HepG2 (cell line): ENCODE data around the gene HPCAL4. TPM values are rescaled to one million over a fixed set of nuclear protein-coding genes. Genes with fewer than 3 reads are reported as not detected.

Experiments
- ASH2L ChIP-seq: fragments of 300-600, 200-600 bp; sonication (generic); IDR thresholded peaks from 2 replicates; pipeline ENCODE4 v1.7.0; 2017; ENCODE audit warnings: low read depth, mild to moderate bottlenecking, moderate library complexity, mixed read lengths, low read length; ENCODE audit not compliant: insufficient read length
- ATRX ChIP-seq: sonication (generic); formaldehyde crosslinking; IDR thresholded peaks from 2 replicates; pipeline ENCODE4 v1.4.0; 2020; ENCODE audit warnings: missing genetic modification reagents, borderline replicate concordance
- EED ChIP-seq: sonication (generic); formaldehyde crosslinking; IDR thresholded peaks from 2 replicates; pipeline ENCODE4 v1.5.0; 2020; ENCODE audit warnings: mild to moderate bottlenecking, missing genetic modification reagents
- GATAD1 ChIP-seq: IDR thresholded peaks from 2 replicates; pipeline ENCODE4 v1.6.1; 2016; ENCODE audit warnings: missing genetic modification reagents, missing compliant biosample characterization
- MED8 ChIP-seq: sonication (generic); formaldehyde crosslinking; IDR thresholded peaks from 2 replicates; pipeline ENCODE4 v1.8.1; 2023; ENCODE audit warnings: mild to moderate bottlenecking, missing genetic modification reagents; ENCODE audit not compliant: insufficient replicate concordance
- MIER3 ChIP-seq: IDR thresholded peaks from 2 replicates; pipeline ENCODE4 v1.6.1; 2016; ENCODE audit warnings: missing compliant biosample characterization, borderline replicate concordance
- MTA1 ChIP-seq: sonication (generic); formaldehyde crosslinking; IDR thresholded peaks from 2 replicates; pipeline ENCODE4 v1.4.0; 2020; ENCODE audit warnings: missing genetic modification reagents, mild to moderate bottlenecking, borderline replicate concordance
- MXD4 ChIP-seq: IDR thresholded peaks from 2 replicates; pipeline ENCODE4 v1.6.1; 2016; ENCODE audit warnings: mild to moderate bottlenecking, missing biosample characterization, missing genetic modification reagents
- PCBP1 ChIP-seq: fragments of 200-400 bp; formaldehyde crosslinking; IDR thresholded peaks from 2 replicates; pipeline ENCODE4 v1.6.1; 2017; ENCODE audit warnings: mild to moderate bottlenecking, low read depth, low read length, borderline replicate concordance
- POLR2AphosphoS5 ChIP-seq: IDR thresholded peaks from 2 replicates; pipeline ENCODE4 v1.6.1; 2012; ENCODE audit warnings: low read depth, low read length
- RARG ChIP-seq: sonication (generic); formaldehyde crosslinking; IDR thresholded peaks from 2 replicates; pipeline ENCODE4 v1.4.0; 2020; ENCODE audit warnings: low read depth, mild to moderate bottlenecking, missing genetic modification reagents
- SKI ChIP-seq: fragments of 450-650 bp; IDR thresholded peaks from one replicate; pipeline ENCODE4 v1.6.1; 2018; ENCODE audit warnings: mild to moderate bottlenecking; ENCODE audit not compliant: partially characterized antibody
- TBX2 ChIP-seq: sonication (generic); formaldehyde crosslinking; IDR thresholded peaks from 2 replicates; pipeline ENCODE4 v1.5.0; 2020; ENCODE audit warnings: missing genetic modification reagents, mild to moderate bottlenecking, borderline replicate concordance
- TGIF2 ChIP-seq: IDR thresholded peaks from 2 replicates; pipeline ENCODE4 v1.6.1; 2016; ENCODE audit warnings: control low read depth, missing compliant biosample characterization
- ZFP41 ChIP-seq: sonication (generic); formaldehyde crosslinking; IDR thresholded peaks from 2 replicates; pipeline ENCODE4 v1.4.0; 2020; ENCODE audit warnings: mild to moderate bottlenecking, missing genetic modification reagents, borderline replicate concordance
- ZFP82 ChIP-seq: sonication (generic); formaldehyde crosslinking; IDR thresholded peaks from 2 replicates; pipeline ENCODE4 v1.5.1; 2020; ENCODE audit warnings: mild to moderate bottlenecking, missing genetic modification reagents, borderline replicate concordance
- ZNF20 ChIP-seq: sonication (generic); formaldehyde crosslinking; IDR thresholded peaks from 2 replicates; pipeline ENCODE4 v1.4.0; 2020; ENCODE audit warnings: mild to moderate bottlenecking, moderate library complexity, missing genetic modification reagents
- ZNF619 ChIP-seq: sonication (generic); formaldehyde crosslinking; IDR thresholded peaks from 2 replicates; pipeline ENCODE4 v1.4.0; 2020; ENCODE audit warnings: mild to moderate bottlenecking, missing genetic modification reagents
- ZNF674 ChIP-seq: sonication (generic); formaldehyde crosslinking; IDR thresholded peaks from 2 replicates; pipeline ENCODE4 v1.5.0; 2020; ENCODE audit warnings: low read depth, mild to moderate bottlenecking, missing genetic modification reagents
- ZNF704 ChIP-seq: sonication (generic); formaldehyde crosslinking; IDR thresholded peaks from 2 replicates; pipeline ENCODE4 v1.8.1; 2023; ENCODE audit warnings: mild to moderate bottlenecking, inconsistent platforms, moderate library complexity, missing genetic modification reagents, borderline replicate concordance
- ZNF772 ChIP-seq: sonication (generic); formaldehyde crosslinking; IDR thresholded peaks from 2 replicates; pipeline ENCODE4 v1.5.0; 2020; ENCODE audit warnings: mild to moderate bottlenecking, missing genetic modification reagents
- ZNF790 ChIP-seq: sonication (generic); formaldehyde crosslinking; IDR thresholded peaks from 2 replicates; pipeline ENCODE4 v1.8.0; 2022; ENCODE audit warnings: missing genetic modification reagents, mild to moderate bottlenecking, borderline replicate concordance
- polyA plus RNA-seq, 8 experiments: library from polyadenylated mRNA; depleted of rRNA in 3 of 8; stranded (reverse) in 7 of 8; unstranded in 1 of 8; fragments of >200 nt; fragmentation: Illumina TruSeq in 4 of 8; extraction: Trizol in 4 of 8; gene quantifications; 2 replicates each; pipeline versions ENCODE4 v1.2.1 to v1.2.3, GENCODE V29; 2011 to 2016; ENCODE audit warnings: low read depth in 4 of 8, missing spikeins in 1 of 8, mixed read lengths in 1 of 8; ENCODE audit not compliant: insufficient read depth in 1 of 8
- total RNA-seq, 5 experiments: library from RNA; depleted of rRNA; stranded (reverse); fragments of >200 nt; fragmentation: Illumina TruSeq; extraction: Trizol; gene quantifications; 2 replicates each; pipeline ENCODE4 v1.2.3, GENCODE V29; 2016; ENCODE audit warnings: low read depth in 1 of 5
- TF ChIP-seq, protein P1 (sequence below): IDR thresholded peaks from 2 replicates; pipeline ENCODE4 v1.4.0; 2020; ENCODE audit warnings: mild to moderate bottlenecking, missing genetic modification reagents

The HPCAL4 gene
- total and polyA plus RNA-seq, 2 of the 13 experiments (the other 11 are each of a cell fraction or from before 2014, with no cell fraction given) = not detected

DNA sequence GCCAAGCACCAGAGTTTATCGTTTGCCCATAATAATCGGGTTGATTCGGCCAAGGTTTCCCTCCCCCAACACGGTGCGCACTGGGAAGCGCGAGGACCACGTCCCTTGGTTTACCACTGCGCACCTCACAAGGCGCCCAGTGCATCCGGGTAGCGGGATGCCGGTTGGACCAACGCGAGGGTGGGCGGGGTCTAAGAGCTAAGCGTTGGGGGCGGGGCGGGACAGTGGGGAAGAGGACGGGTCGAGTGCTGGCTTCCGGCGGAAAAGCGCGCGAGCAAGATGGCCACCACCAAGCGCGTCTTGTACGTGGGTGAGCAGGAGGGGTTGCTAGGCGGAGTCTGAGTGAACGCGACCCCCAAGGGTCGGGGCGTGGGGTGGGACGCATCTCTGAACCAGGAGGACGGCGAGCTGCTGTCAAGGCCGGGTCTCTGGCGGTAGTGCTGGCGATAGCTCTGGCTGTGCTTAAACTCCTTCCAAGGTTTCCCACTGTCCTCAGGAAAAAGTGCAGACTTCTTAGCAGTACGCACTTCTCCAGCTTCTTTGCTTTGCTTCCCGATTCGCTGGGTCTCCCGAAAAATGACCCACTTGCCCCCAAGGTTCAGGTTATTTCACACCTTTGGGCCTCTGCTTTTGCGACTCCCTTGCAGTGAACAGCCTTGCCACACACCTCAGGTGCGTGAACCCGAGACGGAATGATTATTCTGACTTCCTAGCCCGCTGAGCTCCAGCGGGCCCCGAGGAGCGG lies 47.6 kb upstream of the HPCAL4 start, which contains the start of gene PPIE (continued):
- TF ChIP-seq, protein P1, sequence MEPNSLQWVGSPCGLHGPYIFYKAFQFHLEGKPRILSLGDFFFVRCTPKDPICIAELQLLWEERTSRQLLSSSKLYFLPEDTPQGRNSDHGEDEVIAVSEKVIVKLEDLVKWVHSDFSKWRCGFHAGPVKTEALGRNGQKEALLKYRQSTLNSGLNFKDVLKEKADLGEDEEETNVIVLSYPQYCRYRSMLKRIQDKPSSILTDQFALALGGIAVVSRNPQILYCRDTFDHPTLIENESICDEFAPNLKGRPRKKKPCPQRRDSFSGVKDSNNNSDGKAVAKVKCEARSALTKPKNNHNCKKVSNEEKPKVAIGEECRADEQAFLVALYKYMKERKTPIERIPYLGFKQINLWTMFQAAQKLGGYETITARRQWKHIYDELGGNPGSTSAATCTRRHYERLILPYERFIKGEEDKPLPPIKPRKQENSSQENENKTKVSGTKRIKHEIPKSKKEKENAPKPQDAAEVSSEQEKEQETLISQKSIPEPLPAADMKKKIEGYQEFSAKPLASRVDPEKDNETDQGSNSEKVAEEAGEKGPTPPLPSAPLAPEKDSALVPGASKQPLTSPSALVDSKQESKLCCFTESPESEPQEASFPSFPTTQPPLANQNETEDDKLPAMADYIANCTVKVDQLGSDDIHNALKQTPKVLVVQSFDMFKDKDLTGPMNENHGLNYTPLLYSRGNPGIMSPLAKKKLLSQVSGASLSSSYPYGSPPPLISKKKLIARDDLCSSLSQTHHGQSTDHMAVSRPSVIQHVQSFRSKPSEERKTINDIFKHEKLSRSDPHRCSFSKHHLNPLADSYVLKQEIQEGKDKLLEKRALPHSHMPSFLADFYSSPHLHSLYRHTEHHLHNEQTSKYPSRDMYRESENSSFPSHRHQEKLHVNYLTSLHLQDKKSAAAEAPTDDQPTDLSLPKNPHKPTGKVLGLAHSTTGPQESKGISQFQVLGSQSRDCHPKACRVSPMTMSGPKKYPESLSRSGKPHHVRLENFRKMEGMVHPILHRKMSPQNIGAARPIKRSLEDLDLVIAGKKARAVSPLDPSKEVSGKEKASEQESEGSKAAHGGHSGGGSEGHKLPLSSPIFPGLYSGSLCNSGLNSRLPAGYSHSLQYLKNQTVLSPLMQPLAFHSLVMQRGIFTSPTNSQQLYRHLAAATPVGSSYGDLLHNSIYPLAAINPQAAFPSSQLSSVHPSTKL = no peak
- TF ChIP-seq ZNF790 (no peak), ZNF674 (CRISPR knock-in tag) (no peak), ASH2L (no peak), MXD4 (CRISPR knock-in tag) (no peak), ZFP41 (CRISPR knock-in tag) (no peak), ZFP82 (CRISPR knock-in tag) (no peak), ZNF20 (CRISPR knock-in tag) (no peak), EED (CRISPR knock-in tag) (no peak), ZNF772 (CRISPR knock-in tag) (0 out of 2 replicates have a peak, but pooled peaks have one; percentile 54), PCBP1 (0 out of 2 replicates have a peak, but pooled peaks have one; percentile 39), TBX2 (CRISPR knock-in tag) (no peak), RARG (CRISPR knock-in tag) (no peak), POLR2AphosphoS5 (peak; percentile 58), MED8 (CRISPR knock-in tag) (no peak), ATRX (CRISPR knock-in tag) (no peak), MTA1 (no peak), SKI (no peak), TGIF2 (no peak), MIER3 (CRISPR knock-in tag) (no peak), ZNF619 (CRISPR knock-in tag) (no peak), ZNF704 (no peak), GATAD1 (CRISPR knock-in tag) (peak; percentile 75)
